ENCODE measurements around the gene PLN. TPM values are rescaled to one million over a fixed set of nuclear protein-coding genes. Genes with fewer than 3 reads are reported as not detected.
A peak's percentile ranks its signal among the peaks of the same experiment; 100 is the strongest.

The PLN gene
- total RNA-seq, 1 donor from 2014 or later, result 1.5 TPM

DNA sequence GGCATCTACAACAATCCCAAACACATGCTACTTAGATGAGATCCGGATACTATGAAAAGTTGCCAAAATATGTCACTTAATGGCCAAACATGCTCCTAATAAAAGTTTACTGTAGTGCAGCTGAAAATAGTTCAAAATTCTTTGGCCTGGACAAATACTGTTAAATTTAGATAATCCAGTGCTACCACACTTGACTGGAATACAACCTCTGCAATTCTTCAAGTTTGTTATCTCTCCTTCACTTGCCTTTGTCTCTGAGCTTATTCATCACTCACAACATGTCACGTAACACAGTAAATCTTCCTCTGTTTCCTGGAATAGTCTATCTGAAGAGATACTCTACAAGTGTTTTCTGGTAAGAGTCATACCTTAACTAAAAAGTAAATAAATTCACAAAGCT lies 10.5 kb upstream of the PLN start:
- ATAC-seq, result no peak

DNA sequence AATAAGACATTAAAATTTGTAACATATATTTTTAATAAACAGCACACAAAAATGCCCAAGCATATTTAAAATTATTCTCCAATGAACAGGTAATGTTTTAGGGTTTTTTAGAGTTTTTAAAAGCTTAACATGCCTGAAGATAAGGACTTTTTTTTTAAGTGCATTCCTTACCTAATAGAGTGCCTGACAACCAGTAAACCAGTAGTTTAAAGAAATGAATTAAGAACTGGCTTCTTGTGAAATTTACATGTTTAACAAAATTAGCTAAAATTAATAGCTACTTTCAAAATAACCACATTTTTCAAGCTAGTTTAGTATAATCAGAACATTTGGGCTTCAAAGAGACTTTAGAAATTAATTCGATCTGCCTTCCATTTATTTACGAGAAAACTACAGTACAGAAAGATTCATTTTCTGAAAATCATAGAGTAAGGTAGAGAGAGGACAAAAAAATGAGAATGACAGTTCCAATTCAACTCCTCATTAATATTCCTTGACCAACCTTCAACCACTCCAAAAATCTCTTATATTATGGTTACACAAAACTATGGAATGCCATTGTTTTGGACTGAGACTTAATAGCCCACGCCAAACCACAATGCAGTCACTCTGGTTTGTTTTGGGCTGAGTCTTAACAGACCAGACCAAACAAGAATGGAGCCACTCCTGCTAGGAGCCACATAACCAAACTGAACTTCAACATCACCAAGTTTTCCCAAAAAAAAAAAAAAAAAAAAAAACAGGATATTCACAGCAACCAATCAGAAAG lies 5.7 kb upstream of the PLN start:
- no peak for ATAC-seq

DNA sequence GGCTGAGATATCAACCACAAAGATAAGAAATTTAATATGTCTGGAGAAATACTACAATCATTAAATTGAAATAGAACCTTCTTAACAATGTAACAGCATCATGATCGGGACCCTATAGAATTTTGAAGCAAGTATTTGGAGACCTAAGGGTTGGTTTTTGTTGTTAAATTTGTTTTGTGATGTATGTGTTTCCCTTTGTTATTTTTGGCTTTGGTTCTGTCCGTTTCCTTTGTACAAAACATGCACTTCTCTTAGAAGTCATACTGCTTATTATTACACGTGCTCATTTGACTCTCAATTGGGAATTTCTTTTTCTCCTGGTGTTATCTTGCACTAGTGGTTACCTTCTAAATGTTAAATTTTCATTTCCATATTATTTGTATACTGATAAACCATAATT lies 4.0 kb upstream of the PLN start:
- ATAC-seq, result no peak

DNA sequence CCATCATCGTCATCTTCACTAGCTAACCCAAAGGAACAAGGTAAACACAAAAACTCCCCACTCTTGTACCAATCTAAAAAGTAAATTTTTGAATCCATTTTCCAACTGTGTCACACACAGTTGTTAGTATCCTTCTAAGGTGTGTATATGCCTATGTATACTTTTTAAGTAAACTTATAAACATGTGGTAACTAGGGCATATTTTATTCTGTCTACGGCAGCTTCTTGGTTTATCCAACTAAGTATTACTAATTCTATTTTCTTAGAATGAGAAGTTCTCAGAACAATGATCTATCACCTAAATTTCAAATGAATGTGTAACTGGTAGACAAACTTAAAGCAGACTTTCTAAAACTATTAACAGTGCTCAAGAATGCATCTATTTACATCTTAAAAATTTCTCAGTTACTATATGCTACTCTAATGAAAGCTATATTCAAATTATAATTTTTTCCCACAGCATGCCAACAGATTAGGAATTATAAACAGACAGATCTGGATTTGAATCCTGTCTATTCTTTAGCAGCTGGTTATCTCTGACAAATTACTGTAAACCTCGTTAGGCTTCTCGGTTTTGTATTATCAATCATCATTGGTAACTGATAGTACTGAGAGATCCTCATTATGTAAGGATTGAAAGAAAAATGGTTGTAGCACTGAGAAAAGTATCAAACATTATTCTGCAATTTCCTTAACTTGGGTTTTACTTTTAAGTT lies 1.8 kb upstream of the PLN start:
- ATAC-seq, result no peak

DNA sequence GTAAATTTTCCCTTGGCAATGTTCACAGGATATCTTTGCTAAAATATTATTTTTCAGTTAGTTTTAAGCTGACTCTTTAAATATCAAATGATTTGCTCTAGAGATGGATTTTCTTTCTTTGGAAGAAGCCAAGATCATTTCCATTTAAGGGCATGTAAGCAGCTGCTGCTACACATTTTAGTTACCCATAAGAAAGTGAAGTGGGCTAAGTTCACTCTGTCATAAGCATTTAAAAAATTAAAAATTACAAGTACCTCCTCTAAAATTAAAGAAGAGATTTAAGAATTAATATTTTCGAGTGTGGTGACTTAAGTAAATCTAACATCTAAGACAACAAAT lies 1.2 kb upstream of the PLN start:
- no peak for ATAC-seq

DNA sequence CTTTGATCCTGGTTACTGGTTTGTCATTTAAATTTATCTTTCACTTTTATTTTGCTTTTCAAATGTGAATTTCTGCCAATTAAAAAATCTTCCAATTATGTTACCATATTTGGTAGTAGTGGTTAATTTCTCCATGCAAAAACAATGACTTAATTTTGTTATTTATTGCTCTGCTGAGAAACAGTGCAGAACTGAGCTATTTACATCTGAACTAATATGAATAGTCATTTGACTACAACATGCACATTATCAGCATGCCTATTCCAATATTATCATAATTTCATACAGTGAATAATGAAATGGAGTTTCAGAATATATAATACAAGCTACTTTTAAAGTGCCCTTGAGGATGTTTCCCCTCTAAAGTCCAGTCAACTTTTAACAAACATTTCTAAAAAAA lies 517 bp downstream of the PLN start:
- no peak for ATAC-seq

DNA sequence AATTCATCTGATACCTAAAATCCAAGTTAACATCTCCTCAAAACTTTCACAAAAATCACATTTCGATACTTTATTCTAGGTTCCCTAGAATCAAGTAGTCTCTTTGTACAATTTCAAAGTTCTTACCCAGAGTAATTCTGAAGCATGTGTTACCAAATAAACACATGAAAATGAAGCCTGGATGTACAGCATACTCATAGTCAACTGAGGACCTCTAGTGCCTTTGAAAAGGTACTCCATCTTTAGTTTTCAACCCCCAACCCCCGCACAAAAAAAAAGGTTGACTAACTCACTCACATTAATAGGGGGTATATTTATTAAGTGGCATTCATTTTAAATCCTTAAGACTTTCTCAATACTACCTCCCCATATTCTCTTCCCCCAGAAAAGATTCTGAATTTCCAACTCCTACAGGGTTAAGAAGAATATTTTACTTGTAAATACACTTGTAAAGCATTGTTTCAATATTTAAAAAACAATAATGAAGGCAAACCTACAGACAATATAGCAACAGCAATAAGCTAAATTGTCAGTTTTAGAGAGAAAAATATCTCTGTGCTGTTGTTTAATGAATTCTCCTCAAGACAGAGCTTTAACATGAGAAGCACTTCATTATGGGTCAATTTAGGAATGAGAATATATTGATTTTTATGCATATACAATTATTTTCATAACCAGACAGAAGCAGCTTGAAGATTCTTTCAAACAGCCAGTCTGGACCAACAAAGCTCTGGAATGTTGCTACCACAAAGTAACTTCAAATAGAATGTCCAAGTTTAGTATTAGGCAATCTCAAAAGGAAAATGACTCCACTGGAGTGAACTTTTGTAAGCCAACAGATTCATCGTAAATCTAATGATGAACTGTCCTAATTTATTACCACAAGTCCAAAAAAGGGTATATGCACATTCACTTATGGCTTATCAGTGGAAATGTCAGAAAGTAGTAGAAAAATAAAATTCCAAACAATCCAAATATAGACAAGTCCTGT lies 3.3 kb downstream of the PLN start:
- peak; percentile 41 for ATAC-seq

DNA sequence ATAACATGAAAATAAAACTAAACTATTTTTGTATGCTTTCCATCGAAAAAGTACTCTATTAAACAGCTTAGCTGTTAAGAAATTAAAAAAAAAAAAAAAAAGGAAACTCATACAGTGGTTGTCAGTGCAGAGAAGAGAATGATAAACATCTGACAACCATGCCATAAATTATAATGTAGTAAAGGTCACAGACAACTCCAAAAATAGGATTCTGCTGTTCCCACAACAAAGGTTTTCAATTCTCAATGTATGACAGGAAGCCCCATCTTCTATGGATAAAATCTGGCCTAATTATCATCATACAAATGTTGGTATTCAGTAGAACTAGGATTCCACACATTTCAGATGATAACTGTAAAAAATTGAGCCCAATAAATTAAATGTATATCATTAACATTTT lies 5.0 kb downstream of the PLN start:
- no peak for ATAC-seq

DNA sequence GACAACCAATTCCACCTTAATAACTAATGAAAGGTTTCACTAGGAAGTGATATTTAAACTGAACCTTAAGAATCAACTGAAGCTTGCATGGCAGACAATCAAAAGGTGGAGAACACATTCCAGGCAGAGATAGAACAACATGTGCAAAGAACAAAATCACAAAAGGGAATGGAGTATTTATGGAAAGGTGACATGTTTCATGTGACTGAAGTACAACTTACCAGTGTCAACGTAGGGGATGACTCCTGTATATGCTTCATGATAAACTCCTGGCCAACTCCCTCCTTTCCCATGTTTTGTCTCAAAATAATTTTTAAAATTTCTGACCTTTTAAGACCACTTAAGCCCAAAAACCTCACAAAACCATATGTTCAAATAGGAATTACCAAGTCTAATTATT lies 6.6 kb downstream of the PLN start:
- ATAC-seq, result no peak

DNA sequence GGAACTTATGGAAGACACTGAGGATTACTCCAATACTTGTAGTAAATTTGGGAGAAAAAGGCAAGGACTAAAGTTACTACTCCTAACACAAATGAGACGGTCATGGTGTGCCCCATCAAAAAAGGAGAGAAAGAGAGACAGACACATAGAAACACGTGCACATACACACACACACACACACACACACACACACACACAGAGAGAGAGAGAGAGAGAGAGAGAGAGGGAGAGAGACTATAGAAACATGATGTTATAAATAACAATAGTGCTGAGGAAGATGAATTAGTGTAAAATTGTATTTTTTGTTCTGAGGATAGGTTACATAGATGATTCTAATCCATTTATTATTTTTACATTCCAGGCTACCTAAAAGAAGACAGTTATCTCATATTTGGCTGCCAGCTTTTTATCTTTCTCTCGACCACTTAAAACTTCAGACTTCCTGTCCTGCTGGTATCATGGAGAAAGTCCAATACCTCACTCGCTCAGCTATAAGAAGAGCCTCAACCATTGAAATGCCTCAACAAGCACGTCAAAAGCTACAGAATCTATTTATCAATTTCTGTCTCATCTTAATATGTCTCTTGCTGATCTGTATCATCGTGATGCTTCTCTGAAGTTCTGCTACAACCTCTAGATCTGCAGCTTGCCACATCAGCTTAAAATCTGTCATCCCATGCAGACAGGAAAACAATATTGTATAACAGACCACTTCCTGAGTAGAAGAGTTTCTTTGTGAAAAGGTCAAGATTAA lies 10.5 kb downstream of the PLN start:
- ATAC-seq, result no peak

DNA sequence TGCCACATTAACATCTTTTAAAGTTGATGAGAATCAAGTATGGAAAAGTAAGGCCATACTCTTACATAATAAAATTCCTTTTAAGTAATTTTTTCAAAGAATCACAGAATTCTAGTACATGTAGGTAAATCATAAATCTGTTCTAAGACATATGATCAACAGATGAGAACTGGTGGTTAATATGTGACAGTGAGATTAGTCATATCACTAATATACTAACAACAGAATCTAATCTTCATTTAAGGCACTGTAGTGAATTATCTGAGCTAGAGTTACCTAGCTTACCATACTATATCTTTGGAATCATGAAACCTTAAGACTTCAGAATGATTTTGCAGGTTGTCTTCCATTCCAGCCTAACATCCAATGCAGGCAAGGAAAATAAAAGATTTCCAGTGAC lies 11.6 kb downstream of the PLN start:
- no peak for ATAC-seq

DNA sequence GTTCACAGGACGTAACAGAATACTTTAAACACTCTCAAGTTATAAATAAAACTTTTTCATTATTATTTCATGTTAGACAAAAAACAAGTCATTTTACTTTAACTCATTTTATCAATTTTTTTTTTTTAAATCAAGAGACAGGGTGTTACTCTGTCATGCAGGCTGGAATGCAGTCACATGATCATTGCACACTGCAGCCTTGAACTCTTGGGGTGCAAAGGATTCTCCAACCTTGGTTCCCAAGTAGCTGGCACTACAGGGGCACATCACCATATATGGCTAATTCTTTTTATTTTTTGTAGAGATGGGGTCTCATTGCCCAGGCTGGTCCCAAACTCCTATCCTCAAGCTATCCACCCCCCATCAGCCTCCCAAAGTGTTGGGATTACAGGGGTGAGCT lies 14.2 kb downstream of the PLN start:
- ATAC-seq, result no peak

DNA sequence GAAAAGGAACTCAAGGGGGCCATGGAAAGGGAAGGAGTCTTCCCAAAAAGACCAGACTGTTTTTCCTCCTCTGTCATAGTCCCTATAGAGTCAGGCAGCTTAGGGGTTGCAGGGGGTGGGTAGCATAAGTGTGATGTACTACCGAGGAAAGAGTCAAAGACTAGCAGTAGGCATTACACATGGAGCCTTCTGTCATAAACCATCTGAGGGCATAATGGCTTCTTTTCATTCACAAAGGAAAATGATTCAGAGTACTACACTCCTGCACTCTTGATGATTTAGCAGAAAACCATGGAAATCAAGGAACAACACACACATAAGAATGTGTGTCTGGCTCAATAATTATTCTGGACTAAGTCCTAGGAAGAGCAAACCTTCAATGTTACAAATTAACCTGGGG lies 14.9 kb downstream of the PLN start:
- ATAC-seq, result no peak

DNA sequence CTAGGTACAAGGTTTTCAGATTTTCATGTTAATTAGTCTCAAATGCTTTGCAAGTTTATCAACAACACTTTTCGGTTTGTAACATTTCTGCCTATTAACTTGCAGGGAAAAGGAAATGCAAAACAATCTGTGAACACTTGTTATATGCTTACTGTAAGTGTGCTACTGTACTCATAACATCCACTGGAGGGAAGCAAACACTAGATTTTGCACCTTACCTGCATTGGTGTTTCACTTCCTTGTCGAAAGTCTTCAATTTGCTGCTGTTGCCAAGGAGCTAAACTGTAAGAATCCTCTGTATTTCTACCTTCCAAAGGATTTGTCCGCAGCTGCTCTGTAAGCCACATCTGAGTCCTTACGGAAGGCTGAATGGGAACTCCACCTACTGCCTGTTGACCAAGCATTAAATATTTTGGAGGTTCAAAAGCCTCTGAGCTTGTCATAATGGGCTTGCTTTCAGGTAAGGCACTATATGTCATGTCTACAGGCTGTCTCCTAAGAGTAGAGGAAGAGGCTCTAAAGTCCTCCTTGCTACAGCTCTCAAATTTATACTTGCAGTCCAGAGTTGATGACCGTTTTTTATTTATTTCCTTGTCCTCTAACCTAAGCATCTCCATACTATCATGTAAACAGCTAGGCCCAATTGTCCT lies 17.3 kb downstream of the PLN start:
- peak; percentile 75 for ATAC-seq

DNA sequence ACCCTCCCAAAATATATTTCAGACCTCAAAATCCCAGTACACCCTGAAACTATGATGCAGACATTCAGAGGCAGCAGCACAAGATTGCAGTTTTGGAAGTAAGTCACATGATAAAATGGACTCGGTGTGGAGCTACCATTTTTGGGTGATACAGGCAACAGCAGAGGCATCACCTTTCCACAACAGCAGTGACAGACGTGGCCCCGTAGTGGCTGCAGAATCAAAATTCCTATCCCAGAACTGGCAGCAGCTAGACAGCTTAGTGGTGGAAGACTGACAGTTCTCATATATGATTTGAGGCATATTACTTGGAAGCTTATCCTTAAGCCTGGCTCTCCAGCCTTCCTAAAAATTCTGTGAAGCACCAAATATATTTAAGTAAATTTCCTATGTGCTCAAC lies 19.9 kb downstream of the PLN start:
- no peak for ATAC-seq

DNA sequence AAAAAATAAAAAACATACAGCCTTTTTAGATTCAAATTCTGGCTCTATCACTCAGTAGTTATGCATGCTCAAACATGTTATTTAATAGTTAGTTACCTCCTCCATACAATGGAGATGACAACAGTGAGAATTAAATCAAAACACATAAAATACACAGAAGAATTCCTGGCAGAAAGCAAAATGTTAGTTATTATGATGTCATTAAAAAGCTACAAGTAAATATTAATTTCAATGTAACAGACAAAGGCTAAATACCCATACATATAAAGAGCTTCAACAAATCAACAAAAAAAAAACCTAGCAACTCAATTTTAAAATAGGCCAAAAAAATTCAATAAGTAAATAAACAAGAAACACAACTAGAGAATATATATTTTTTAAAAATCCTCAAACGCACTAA lies 21.4 kb downstream of the PLN start:
- no peak for ATAC-seq

DNA sequence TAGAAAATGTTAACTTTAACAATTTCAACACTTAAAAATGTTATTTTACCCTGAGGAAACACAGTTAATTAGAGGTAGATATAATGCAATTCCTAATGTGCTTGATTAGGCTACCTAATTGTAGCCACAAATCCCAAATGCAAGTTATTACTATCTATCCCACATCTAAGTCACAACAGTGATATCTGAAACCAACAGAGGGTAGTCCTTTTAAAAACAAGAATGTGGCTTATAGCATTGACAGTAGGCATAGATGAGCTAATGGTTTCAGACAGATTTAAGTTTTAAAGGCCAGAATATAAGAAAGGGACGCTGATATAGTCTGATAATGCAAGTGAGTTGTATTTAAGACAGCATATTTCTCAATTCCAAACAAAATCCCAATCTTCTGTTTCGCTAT lies 23.0 kb downstream of the PLN start:
- no peak for ATAC-seq

DNA sequence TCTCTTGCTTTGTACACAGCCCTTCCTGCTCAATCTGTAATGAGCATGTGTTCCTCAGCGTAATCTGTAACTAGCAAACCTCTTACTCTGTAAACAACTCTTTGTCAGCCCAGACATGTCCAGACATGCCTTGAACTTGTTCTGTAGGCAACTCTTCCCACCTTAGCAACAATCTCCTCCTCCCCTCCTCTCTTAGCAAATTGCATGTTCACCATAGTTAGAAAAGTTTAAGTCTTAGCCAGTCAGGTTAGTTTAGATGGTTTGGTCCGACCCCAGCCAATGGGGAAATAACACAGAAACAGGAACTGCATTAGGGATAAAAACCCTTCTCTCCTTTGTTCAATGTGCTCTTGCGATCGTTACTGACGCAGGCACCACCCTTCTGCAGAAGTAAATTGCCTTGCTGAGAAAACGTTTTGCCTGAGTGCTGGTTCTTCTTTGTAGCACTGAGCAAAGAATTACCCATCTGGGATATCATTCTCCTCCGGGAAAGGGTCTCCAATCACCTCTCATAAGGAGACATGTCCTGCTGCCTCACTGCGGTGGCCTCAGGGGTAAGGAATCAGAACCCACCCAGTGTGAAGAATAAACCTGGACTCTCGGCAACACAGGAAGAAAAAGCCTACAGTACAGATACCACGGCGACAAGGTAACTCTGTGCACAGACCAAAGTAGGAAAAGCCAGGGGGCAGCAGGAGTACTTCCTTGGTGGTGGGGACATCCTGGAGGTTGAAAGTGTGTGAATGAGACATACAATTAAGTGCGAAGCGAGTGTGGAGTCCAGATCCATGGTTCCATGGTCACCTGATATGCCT lies 26.2 kb downstream of the PLN start:
- no peak for ATAC-seq

DNA sequence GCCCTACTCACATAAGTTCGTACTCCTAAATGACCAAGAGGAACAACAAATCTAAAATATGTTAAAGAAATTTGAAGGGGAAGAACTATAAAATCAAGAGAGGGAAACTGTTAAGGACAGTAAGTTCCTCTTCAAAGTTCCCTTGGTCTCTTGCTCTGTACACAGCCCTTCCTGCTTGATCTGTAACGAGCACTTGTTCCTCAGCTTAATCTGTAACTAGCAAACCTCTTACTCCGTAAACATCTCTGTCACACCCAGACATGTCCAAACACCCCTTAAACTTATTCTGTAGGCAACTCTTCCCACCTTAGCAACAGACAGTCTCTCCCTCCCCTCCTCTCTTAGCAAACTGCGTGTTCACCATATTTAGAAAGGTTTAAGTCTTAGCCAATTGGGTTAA lies 29.9 kb downstream of the PLN start:
- ATAC-seq, result no peak

DNA sequence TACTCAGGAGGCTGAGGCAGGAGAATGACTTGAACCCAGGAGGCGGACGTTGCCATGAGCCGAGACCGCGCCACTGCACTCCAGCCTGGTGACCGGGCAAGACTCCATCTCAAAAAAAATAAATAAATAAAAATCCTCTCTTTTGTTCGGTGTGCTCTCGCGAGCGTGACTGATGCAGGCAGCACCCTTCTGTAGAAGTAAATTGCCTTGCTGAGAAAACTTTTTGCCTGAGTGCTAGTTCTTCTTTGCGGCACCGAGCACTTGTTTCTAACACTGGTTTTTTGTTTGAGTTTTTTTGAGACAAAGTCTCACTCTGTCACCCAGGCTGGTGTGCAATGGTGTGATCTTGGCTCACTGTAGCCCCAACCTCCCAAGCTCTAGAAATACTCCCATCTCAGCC lies 30.5 kb downstream of the PLN start:
- ATAC-seq, result no peak

DNA sequence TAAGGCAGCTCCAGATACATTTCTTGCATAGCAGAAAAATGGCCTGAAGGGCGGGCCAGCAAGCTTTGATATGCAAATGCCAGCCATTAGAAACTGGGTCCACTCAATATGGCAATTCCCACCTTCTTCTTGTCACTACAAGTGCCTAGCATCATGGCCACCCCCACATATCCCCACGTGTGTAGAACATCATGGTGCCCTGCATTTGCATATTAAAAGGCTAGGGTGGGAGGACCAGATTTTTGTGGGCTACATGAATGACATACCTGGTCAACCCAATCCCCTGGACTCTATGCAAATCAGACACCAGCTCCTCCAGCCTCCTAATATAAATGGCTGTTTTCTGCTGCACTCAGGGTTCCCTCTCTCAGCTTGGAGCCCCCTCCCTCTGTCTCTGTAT lies 31.7 kb downstream of the PLN start:
- ATAC-seq, result no peak

Data from esophagus mucosa (tissue), 1 donor.